Colon (tissue), 2 donors: ENCODE results near the gene E4F1.

Experiments
- FAIRE-seq: peaks from 2 replicates; lab custom pipeline; 2012; peaks lifted over from hg19 to GRCh38; lab: Jason Lieb, UNC
- donor health status: control.
- donor health status: control.

E4F1 gene

GRCh38 chr16:2275476-2276367 lies 52.3 kb downstream of the E4F1 start:
- no peak for FAIRE-seq

GRCh38 chr16:2276368-2277195 lies 53.2 kb downstream of the E4F1 start:
- no peak for FAIRE-seq

GRCh38 chr16:2277466-2278271 lies 54.3 kb downstream of the E4F1 start:
- no peak for FAIRE-seq

- no peak for FAIRE-seq
Observed at GRCh38 chr16:2278272-2278608, 54.8 kb downstream of the E4F1 start.

GRCh38 chr16:2278956-2279800 lies 55.8 kb downstream of the E4F1 start:
- FAIRE-seq, result no peak

- no peak for FAIRE-seq
Observed at GRCh38 chr16:2280461-2280860, 57.1 kb downstream of the E4F1 start.

- no peak for FAIRE-seq
Observed at GRCh38 chr16:2280981-2281542, 57.7 kb downstream of the E4F1 start.

- FAIRE-seq, result no peak
Observed at GRCh38 chr16:2282262-2282661, 58.9 kb downstream of the E4F1 start.

- FAIRE-seq, result no peak
Observed at GRCh38 chr16:2282866-2283555, 59.6 kb downstream of the E4F1 start.

GRCh38 chr16:2284001-2284770 lies 60.8 kb downstream of the E4F1 start:
- no peak for FAIRE-seq

- no peak for FAIRE-seq
Observed at GRCh38 chr16:2284797-2285576, 61.6 kb downstream of the E4F1 start.
